Measurements from ENCODE around the gene ATP2A3.

DNA sequence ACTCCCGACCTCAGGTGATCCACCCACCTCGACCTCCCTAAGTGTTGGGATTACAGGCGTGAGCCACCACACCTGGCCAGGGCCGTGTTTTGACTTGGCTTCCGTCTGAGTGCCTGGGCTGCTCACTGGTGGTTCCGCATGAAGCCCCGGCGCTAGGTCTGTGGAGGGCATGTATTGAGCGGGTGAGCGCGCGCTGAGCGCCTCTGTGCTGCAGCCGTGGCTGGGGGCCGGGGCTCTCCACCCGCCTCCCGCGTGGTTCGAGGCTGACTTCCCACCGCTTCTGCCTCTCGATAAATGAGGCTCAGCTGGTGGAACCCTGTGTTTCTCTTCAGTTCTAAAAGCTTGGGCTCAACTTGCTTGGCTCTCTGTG, 38.9 kb upstream of the ATP2A3 start:
- TF ChIP-seq POLR2AphosphoS5 (IDR thresholded peaks at IDR 0.05) (peak in 2 of 3 donors; percentile 39 to 69), CTCF (IDR thresholded peaks at IDR 0.05 in 8 of 11, conservative IDR thresholded peaks at IDR 0.05 in 3 of 11) (no peak)
